ENCODE data around the gene CNTNAP2.

CNTNAP2 gene

DNA sequence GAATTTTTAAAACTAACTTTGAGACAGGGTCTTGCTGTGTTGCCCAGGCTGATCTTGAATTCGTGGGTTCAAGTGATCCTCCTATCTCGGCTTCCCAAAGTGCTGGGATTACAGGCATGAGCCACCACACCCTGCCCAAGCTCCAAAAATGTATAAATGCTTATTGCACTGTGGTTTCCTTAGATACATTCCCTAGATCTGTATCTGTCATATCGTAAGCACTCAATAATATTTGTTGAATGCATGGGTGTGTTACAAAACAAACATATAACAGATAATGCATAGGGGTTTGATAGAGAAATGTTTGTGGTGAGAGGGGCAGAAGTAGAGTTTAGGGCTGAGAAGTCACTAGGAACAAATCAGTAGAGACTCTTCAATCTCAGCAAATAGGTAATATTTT is 1518.7 kb downstream of the CNTNAP2 start:
- DNase-seq: no peak

DNA sequence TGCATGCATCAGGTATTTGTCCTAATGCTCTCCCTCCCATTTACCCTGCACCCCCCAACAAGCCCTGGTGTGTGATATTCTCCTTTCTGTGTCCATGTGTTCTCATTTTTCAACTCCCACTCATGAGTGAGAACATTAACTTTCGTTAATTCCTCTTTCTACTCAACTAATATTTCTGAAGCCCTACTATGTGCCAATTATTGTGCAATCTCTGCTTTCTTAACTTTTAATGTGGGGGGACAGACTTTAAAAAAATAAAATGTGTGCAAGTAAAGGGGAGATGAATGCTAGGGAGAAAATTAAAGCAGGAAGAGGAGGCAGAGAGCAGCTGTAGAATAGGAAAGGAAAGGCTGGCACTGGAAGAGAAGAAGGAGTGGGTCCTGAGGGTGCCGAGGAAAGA is 1520.0 kb downstream of the CNTNAP2 start:
- DNase-seq: no peak

GRCh38 chr7:147638566-147638965 is 1522.0 kb downstream of the CNTNAP2 start:
- no peak for DNase-seq

- DNase-seq: peak in 18 of 51 donors; percentile 2 to 57 (median 18)
Measured at GRCh38 chr7:147639037-147639436, 1522.4 kb downstream of the CNTNAP2 start.

DNA sequence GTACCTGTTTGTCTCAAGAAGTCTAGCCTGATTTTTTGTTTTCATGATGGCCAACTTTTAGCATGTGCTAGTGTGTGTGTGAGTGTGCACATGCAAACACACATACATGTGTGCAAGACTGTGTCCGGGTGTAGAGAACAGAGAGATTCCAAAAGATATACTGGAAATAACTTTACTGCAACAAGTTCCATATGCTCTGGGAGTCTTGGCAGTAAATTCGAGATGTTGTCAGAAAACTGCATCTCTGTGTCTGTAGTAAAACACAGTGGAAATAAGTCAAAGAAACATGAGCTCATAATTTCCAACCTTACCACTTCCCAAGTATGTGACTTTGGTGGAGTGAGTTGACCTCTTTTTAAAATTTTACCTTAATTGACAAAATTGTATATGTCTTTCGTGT is 1523.2 kb downstream of the CNTNAP2 start:
- no peak for DNase-seq

- DNase-seq: no peak
Measured at GRCh38 chr7:147640821-147641220, 1524.2 kb downstream of the CNTNAP2 start.

- DNase-seq: no peak
Measured at GRCh38 chr7:147646568-147646967, 1530.0 kb downstream of the CNTNAP2 start.

GRCh38 chr7:147650991-147651390 is 1534.4 kb downstream of the CNTNAP2 start:
- no peak for DNase-seq

- no peak for DNase-seq
Measured at GRCh38 chr7:147651601-147652000, 1535.0 kb downstream of the CNTNAP2 start.

GRCh38 chr7:147653456-147653855 is 1536.9 kb downstream of the CNTNAP2 start:
- no peak for DNase-seq

DNA sequence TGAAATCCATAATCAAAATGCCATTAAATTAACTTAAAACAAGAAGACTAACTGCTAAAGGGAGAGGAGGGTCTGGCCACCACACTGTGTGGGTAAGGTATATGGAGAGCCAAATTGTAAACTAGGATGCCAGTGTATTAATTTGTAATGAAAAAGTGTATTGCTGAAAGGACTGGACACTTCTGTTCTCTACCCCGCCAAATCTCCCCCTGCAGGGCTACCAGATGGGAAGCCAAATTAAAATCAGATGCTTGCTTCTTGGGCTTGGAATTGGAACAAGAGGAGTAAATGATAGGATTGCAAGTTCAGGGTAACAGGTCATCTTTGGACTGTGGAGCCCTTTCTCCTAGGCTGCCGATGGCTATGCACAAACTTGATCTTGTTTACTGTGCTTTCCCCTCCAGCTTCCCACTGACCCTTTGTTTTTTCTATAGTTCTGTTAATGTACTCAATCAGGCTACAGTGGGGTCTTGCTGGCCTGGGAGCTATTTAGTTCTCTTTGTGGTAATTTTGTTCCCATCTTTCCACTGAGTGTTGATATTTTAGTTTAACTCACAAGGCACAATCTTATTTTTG is 1541.9 kb downstream of the CNTNAP2 start:
- no peak for DNase-seq

DNA sequence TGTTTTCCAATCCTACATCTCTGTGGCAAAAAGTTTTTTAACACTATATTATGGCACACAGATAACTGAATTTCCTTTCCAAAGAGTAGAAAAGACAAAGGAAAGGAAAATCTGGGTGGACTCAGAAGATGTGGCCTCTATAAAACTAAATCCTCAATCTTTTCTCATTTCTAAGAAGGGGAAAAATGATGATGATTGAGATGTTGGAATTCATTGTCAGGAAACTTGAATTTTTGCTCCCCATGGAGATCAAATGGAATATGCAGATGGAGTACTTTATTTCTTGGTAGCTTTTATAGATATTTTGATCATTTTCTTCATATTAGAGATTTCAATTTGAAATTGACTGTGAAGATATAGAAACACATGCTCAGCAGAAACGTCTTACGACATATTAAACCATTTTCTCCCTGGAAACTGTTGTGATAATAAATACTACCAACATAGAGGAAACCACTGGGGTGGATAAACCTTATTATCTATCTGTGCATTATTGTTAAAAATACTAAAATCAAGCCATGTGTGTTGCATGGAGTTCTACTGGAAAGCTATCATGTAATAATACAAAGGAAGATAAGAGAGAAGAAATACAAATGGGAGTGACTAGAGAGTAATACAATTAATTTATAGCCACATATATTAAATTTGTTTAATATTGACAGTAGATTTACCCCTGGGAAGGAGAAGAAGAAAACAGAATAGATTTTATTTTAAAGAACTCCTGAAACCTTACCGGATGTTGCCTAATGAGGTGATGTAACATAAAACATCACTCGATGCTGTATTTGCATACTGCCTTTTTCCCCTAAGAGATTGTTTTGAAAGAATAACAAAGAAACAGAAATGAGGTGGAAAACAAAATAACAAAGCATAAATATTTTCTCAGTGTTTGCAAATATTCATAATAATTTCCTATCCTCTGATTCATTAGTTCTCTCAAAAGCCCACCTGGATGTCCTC is 1542.7 kb downstream of the CNTNAP2 start:
- DNase-seq: no peak

DNA sequence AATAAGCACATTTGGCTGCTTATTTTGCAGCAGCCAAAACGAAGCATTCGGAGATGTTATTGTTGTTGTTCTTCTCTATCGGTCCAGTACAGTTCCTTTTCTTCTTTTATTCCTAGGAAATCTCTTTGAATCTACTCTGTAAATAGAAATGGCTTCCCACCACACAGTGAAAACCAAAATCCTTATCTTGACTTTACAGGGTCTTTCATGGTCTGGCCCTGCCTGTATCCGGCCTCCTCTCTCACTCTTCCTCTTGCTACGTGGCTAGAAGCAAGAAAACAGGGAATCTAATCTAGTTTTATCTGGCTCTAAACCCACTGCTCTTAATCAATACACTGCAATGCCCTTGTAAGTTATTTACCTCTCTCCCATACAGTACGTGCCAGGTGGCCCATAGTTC is 1547.9 kb downstream of the CNTNAP2 start:
- no peak for DNase-seq

DNA sequence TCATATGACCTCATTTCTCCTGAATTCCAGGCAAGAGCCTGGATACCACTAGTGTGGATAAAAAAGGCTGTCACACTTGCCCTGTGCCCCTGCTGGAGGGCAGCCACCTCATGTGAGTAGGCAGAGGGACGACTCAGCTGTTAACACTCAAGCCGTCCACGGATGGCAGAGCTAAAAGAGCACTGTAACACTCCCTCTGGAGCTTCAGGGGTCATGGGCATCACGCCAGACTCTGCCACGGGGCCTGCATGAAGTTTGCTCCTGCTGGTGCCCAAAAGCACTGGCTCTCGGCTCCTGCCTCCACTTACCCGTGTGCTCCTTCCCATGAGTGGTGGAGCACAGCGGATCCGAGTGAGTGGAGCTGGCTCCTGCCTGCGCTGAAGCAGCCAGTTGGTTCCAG is 1554.2 kb downstream of the CNTNAP2 start:
- DNase-seq: no peak

GRCh38 chr7:147674705-147675104 is 1558.1 kb downstream of the CNTNAP2 start:
- no peak for DNase-seq

- DNase-seq: no peak
Measured at GRCh38 chr7:147678943-147679342, 1562.3 kb downstream of the CNTNAP2 start.

- DNase-seq: no peak
Measured at GRCh38 chr7:147681530-147681929, 1564.9 kb downstream of the CNTNAP2 start.

- DNase-seq: no peak
Measured at GRCh38 chr7:147700702-147701101, 1584.1 kb downstream of the CNTNAP2 start.

DNA sequence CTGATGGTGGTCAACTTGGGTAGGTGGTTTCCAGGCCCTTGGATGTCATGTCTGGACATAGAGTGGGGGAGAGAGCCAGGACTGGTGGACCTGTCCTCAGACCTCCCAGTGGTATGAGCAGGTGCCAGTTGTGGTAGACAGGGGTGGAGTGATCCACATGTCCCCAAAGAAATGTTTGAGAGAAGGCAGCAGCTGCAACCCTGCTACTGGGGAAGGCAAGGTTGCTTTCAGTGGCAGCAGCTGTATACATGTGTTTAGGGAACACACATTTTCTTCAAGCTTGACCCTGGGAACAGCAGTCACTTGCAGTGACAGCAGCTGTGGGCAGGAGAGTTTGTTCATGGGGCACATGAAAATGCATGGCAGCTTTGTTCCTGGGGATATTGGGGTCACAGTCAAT is 1591.3 kb downstream of the CNTNAP2 start:
- no peak for DNase-seq

- no peak for DNase-seq
Measured at GRCh38 chr7:147708871-147709270, 1592.3 kb downstream of the CNTNAP2 start.

DNA sequence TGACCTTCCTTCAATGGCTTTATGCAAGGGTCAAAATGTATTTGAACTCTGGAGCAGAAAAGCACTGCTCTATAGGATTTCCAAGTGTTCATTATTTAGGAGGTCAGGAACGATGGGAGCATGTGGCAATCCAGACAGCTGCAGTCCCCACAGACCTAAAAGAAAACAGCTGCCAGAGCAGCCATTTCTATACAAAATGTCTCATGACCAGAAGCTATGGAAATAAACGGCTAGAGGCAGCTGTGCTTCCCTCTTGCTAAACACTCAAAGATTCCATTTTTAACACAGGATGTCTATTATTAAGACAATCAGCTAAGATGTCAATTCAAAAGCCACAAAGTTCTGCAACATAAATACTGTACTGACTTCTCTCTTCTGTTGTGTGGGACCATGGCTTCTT is 1594.8 kb downstream of the CNTNAP2 start:
- no peak for DNase-seq

DNA sequence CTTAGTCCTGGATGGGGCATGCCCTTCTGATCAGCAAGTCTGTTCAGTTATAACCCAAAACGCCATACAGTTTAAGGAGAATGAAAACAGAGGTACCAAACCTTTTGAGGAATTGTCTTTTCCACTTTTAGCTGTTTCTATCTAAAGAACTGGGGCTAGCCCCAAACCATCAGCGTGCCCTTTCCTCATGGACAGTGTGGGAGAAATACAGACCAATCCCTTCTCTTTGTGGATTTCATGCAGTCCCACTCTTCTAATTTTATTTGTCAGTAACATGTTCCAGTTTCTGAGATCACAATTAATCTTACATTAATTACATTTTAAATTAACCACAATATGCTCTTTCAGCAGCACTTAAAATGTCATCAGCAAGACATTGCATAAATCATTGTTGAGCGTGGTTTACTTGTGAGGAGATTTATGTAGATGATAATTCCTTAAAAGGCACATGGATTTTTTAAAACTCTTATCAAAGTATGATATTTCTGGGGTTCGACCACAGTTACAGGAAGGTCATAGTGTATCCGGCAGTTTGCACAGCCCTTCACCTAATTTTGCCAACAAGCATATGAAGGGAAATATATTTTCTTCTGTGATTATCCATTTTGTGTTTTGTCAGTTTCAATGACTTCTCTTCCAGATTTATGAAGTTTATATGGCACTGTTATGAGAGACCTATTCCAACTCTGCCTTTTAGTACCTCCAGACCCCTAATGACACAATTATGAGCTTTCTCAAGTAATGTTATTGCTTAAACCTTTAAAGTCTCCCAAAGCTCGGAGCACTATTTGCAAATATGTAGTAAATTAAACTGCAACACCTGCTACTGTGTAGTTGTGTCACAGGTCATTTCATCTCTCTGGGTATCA is 1605.6 kb downstream of the CNTNAP2 start:
- no peak for DNase-seq
